ENCODE measurements around the gene HACD2. TPM values are rescaled to one million over a fixed set of nuclear protein-coding genes. Genes with fewer than 3 reads are reported as not detected.

The HACD2 gene
- total RNA-seq, 1 experiment from 2014 or later = 43.0 TPM

GRCh38 chr3:123503203-123503602 is 81.7 kb downstream of the HACD2 start:
- POLR2A ChIA-PET = no interaction called here

GRCh38 chr3:123499322-123499721 is 85.5 kb downstream of the HACD2 start:
- H2AFZ ChIP-seq (ENCODE audit: low read depth, low read length, poor library complexity, severe bottlenecking) = no peak overlapping the region
- DNase-seq (ENCODE audit: low read depth, low spot score) (no peak), ATAC-seq (no peak)
- no peak overlapping the region for H3K9ac ChIP-seq (ENCODE audit: low read length)
- BruUV-seq (replicated peaks) = no TSS peak
- H3K4me3 ChIP-seq (replicated peaks in 1 of 2; ENCODE audit: low read depth in 1 of 2, low read length in 2 of 2) = no peak overlapping the region
- TF ChIP-seq TCF7L2 (IDR thresholded peaks at IDR 0.05; ENCODE audit: borderline replicate concordance, extremely low read depth, insufficient read depth, insufficient read length) (no peak), ZNF274 (IDR thresholded peaks at IDR 0.05; ENCODE audit: low read depth, low read length) (no peak), SRF (IDR thresholded peaks at IDR 0.05; ENCODE audit: low read depth) (no peak), EGR1 (IDR thresholded peaks at IDR 0.05; ENCODE audit: low read depth) (no peak), CEBPB (IDR thresholded peaks at IDR 0.05; ENCODE audit: low read depth) (no peak), SIN3A (IDR thresholded peaks at IDR 0.05; ENCODE audit: low read depth) (no peak), YY1 (IDR thresholded peaks at IDR 0.05; ENCODE audit: extremely low read depth, insufficient replicate concordance, low read depth, low read length) (no peak), POLR2AphosphoS5 (IDR thresholded peaks at IDR 0.05; ENCODE audit: low read depth, low read length) (no peak), POLR2A (IDR thresholded peaks at IDR 0.05; ENCODE audit: borderline replicate concordance, extremely low read depth, insufficient read depth, insufficient read length) (no peak), ELF1 (IDR thresholded peaks at IDR 0.05; ENCODE audit: borderline replicate concordance, low read depth) (no peak)
- no peak overlapping the region for H3K4me2 ChIP-seq (ENCODE audit: low read length)
- ChIA-PET POLR2A (no interaction called here), CTCF (no interaction called here), RAD21 (ENCODE audit: low non-redundant PET in 1 of 2, low total read pairs in 2 of 2, uncharacterized antibody in 2 of 2, unreplicated experiment in 2 of 2) (no interaction called here)
- H3K27ac ChIP-seq (ENCODE audit: low read depth, low read length) = no peak overlapping the region
- no peaks in the 10 kb centered on the region for H3K9me3 ChIP-seq (ENCODE audit: control insufficient read depth in 1 of 2, insufficient read depth in 1 of 2, low read depth in 1 of 2, low read length in 2 of 2)
- no peaks in the 10 kb centered on the region for H3K79me2 ChIP-seq (ENCODE audit: insufficient read depth, low read length)
- no peaks in the 10 kb centered on the region for H3K9me2 ChIP-seq (ENCODE audit: insufficient read depth)
- H3K36me3 ChIP-seq (ENCODE audit: control insufficient read depth in 1 of 2, insufficient read depth in 2 of 2, low read length in 2 of 2) = peaks cover 4 to 6% of the 10 kb centered on the region in 2 experiments; a peak in 1 of 4 replicates
- H4K20me1 ChIP-seq (ENCODE audit: insufficient read depth) = no peaks in the 10 kb centered on the region
- no peaks in the 10 kb centered on the region for H3K27me3 ChIP-seq (ENCODE audit: insufficient read depth, low read length)
- no peaks in the 10 kb centered on the region for H3K4me1 ChIP-seq (ENCODE audit: control insufficient read depth in 1 of 2, insufficient read depth in 2 of 2, low read length in 2 of 2)
- intact Hi-C loops (cut with micrococcal nuclease) = no loop called here

More at GRCh38 chr3:123503203-123503602, 81.7 kb downstream of the HACD2 start:
- Histone ChIP-seq H3K9ac (ENCODE audit: low read length) (no peak overlapping the region), H3K79me2 (ENCODE audit: insufficient read depth, low read length) (no peaks in the 10 kb centered on the region), H3K9me3 (ENCODE audit: control insufficient read depth in 1 of 2, insufficient read depth in 1 of 2, low read depth in 1 of 2, low read length in 2 of 2) (no peaks in the 10 kb centered on the region), H4K20me1 (ENCODE audit: insufficient read depth) (no peaks in the 10 kb centered on the region), H3K27ac (ENCODE audit: low read depth, low read length) (no peak overlapping the region), H3K36me3 (ENCODE audit: control insufficient read depth in 1 of 2, insufficient read depth in 2 of 2, low read length in 2 of 2) (peaks cover 4 to 6% of the 10 kb centered on the region in 2 experiments; a peak in 1 of 4 replicates), H3K9me2 (ENCODE audit: insufficient read depth) (no peaks in the 10 kb centered on the region), H3K4me2 (ENCODE audit: low read length) (no peak overlapping the region), H3K27me3 (ENCODE audit: insufficient read depth, low read length) (no peaks in the 10 kb centered on the region), H3K4me3 (replicated peaks in 1 of 2; ENCODE audit: low read depth in 1 of 2, low read length in 2 of 2) (no peak overlapping the region), H3K4me1 (ENCODE audit: control insufficient read depth in 1 of 2, insufficient read depth in 2 of 2, low read length in 2 of 2) (no peaks in the 10 kb centered on the region), H2AFZ (ENCODE audit: low read depth, low read length, poor library complexity, severe bottlenecking) (no peak overlapping the region)
- TF ChIP-seq ELF1 (IDR thresholded peaks at IDR 0.05; ENCODE audit: borderline replicate concordance, low read depth) = no peak
- ATAC-seq (no peak), DNase-seq (ENCODE audit: low read depth, low spot score) (no peak)
- ChIA-PET RAD21 (ENCODE audit: low non-redundant PET in 1 of 2, low total read pairs in 2 of 2, uncharacterized antibody in 2 of 2, unreplicated experiment in 2 of 2) (no interaction called here), CTCF (no interaction called here)
- no TSS peak for BruUV-seq (replicated peaks)
- intact Hi-C loops (cut with micrococcal nuclease) = no loop called here

Measured in HCT116 (cell line).